B cell (primary cell): ENCODE data around the gene ARHGEF39. TPM values are rescaled to one million over a fixed set of nuclear protein-coding genes. Genes with fewer than 3 reads are reported as not detected.

Source experiments
- ATAC-seq: fragments of 200-7000 bp; cut with Tn5 transposase; one replicate; pipeline ENCODE4 v1.10.0; 2021; ENCODE audit warnings: low read depth, mild to moderate bottlenecking, moderate number of reproducible peaks, moderate library complexity
- CTCF ChIA-PET: fragments of 350-600 bp; sonication (Branson Sonifier 250); formaldehyde crosslinking; loops from one replicate; lab custom pipeline; 2021; ENCODE audit warnings: antibody characterized with exemption, inconsistent platforms; lab: Charles Lee
- POLR2A ChIA-PET: fragments of 350-600 bp; sonication (Branson Sonifier 250); formaldehyde crosslinking; loops from one replicate; lab custom pipeline; 2021; ENCODE audit warnings: antibody characterized with exemption; lab: Charles Lee
- DNase-seq: peaks from one replicate; pipeline ENCODE4 v3.0.0; 2013
- H2AFZ ChIP-seq: 2 replicates; pipeline ENCODE4 v1.6.1; 2012; ENCODE audit warnings: mild to moderate bottlenecking, low read depth, low read length; ENCODE audit not compliant: insufficient read depth, poor library complexity, severe bottlenecking
- H3K27ac ChIP-seq, 2 donors: 1 replicate in 1 of 2; 2 replicates in 1 of 2; pipeline ENCODE4 v1.5.1; 2012 to 2013; ENCODE audit warnings: low read length in 2 of 2, mild to moderate bottlenecking in 2 of 2, moderate library complexity in 1 of 2
- H3K27me3 ChIP-seq, 4 experiments: fragments of 200-600 bp in 1 of 4; sonication (generic) in 1 of 4; replicated peaks in 1 of 4; 1 replicate in 2 of 4; 2 replicates in 2 of 4; pipeline versions ENCODE4 v1.6.1 to v1.7.0; 2013 to 2016; ENCODE audit warnings: low read length in 3 of 4, mild to moderate bottlenecking in 2 of 4, mixed read lengths in 1 of 4, moderate library complexity in 1 of 4; ENCODE audit not compliant: insufficient read depth in 4 of 4, control insufficient read depth in 3 of 4; ENCODE audit errors: control extremely low read depth in 1 of 4
- H3K36me3 ChIP-seq, 2 experiments: replicated peaks in 1 of 2; 1 replicate in 1 of 2; 2 replicates in 1 of 2; pipeline versions ENCODE4 v1.6.1 to v1.7.1; 2013; ENCODE audit warnings: low read length in 1 of 2; ENCODE audit not compliant: insufficient read depth in 2 of 2, control insufficient read depth in 1 of 2; ENCODE audit errors: control extremely low read depth in 1 of 2, extremely low read depth in 1 of 2
- H3K4me1 ChIP-seq, 2 donors: fragments of 200-600 bp in 1 of 2; sonication (generic) in 1 of 2; 1 replicate in 1 of 2; 2 replicates in 1 of 2; pipeline versions ENCODE4 v1.5.1 to v1.6.1; 2013 to 2017; ENCODE audit warnings: low read length in 2 of 2; ENCODE audit not compliant: control insufficient read depth in 2 of 2, insufficient read depth in 2 of 2
- H3K4me2 ChIP-seq: replicated peaks from 2 replicates; pipeline ENCODE3; 2012; ENCODE audit warnings: mild to moderate bottlenecking, low read depth, low read length; ENCODE audit not compliant: poor library complexity, severe bottlenecking
- H3K4me3 ChIP-seq, 5 experiments: fragments of 200-600 bp in 1 of 5; sonication (generic) in 1 of 5; 1 replicate in 3 of 5; 2 replicates in 2 of 5; pipeline versions ENCODE4 v1.5.1 to v1.7.0; 2011 to 2016; ENCODE audit warnings: low read length in 4 of 5, mild to moderate bottlenecking in 4 of 5, low read depth in 2 of 5, control low read depth in 1 of 5, moderate library complexity in 1 of 5; ENCODE audit not compliant: insufficient read depth in 1 of 5; ENCODE audit errors: control extremely low read depth in 1 of 5, extremely low read depth in 1 of 5
- H3K79me2 ChIP-seq: fragments of 200-600 bp; sonication (generic); one replicate; pipeline ENCODE4 v1.6.0; 2016; ENCODE audit warnings: low read length; ENCODE audit not compliant: control insufficient read depth, insufficient read depth
- H3K9ac ChIP-seq: fragments of 200-600 bp; sonication (generic); 2 replicates; pipeline ENCODE4 v1.6.1; 2017; ENCODE audit warnings: mild to moderate bottlenecking, low read length, moderate library complexity
- H3K9me3 ChIP-seq, 3 donors: one replicate each; pipeline versions ENCODE4 v1.6.1 to v1.7.1; 2013; ENCODE audit warnings: low read length in 2 of 3; ENCODE audit not compliant: control insufficient read depth in 2 of 3, insufficient read depth in 1 of 3; ENCODE audit errors: control extremely low read depth in 1 of 3
- H4K20me1 ChIP-seq: 2 replicates; pipeline ENCODE4 v1.6.0; 2012; ENCODE audit warnings: mild to moderate bottlenecking, low read length; ENCODE audit not compliant: insufficient read depth, control insufficient read depth, poor library complexity, severe bottlenecking
- H3K27ac Mint-ChIP-seq: one replicate; pipeline ENCODE4 v1.8.0; 2021; ENCODE audit warnings: mixed read lengths
- H3K27me3 Mint-ChIP-seq: one replicate; pipeline ENCODE4 v1.8.0; 2021; ENCODE audit warnings: mixed read lengths
- H3K4me1 Mint-ChIP-seq: one replicate; pipeline ENCODE4 v1.8.0; 2021; ENCODE audit warnings: mixed read lengths
- H3K4me3 Mint-ChIP-seq: one replicate; pipeline ENCODE4 v1.8.0; 2021; ENCODE audit warnings: mixed read lengths
- H3K9me3 Mint-ChIP-seq: one replicate; pipeline ENCODE4 v1.8.0; 2022; ENCODE audit warnings: mixed read lengths; ENCODE audit not compliant: insufficient read depth
- EZH2 ChIP-seq: IDR thresholded peaks from 2 replicates; pipeline ENCODE4 v1.6.1; 2012; ENCODE audit warnings: borderline replicate concordance, low read depth, mild to moderate bottlenecking, moderate library complexity, low read length; ENCODE audit not compliant: insufficient read depth, poor library complexity, severe bottlenecking
- WGBS: methylation state at CpG from one replicate; pipeline ENCODE4 v1.1.5; 2013; ENCODE audit warnings: missing lambda C conversion rate; ENCODE audit not compliant: insufficient coverage; 5-methylcytosine and 5-hydroxymethylcytosine counted together
- intact Hi-C: fragments of 100-400 bp; cut with micrococcal nuclease; formaldehyde crosslinking; loops from one replicate; pipeline ENCODE4 v1.10.0; 2022
- polyA plus RNA-seq: library from polyadenylated mRNA; depleted of rRNA; stranded (reverse); fragments of >200 nt; gene quantifications from 2 replicates; pipeline ENCODE4 v1.2.3, GENCODE V29; 2012
- total RNA-seq, 2 donors: library from RNA; stranded (reverse); fragments of 120-200 nt in 1 of 2; gene quantifications; 1 replicate in 1 of 2; 2 replicates in 1 of 2; pipeline versions ENCODE4 v1.2.3 to v1.2.4, GENCODE V29; 2013 to 2022
- TF ChIP-seq, protein P1 (sequence below): fragments of 200-600 bp; IDR thresholded peaks from one replicate; pipeline ENCODE4 v1.8.0; 2022; ENCODE audit warnings: antibody characterized with exemption, mild to moderate bottlenecking

Gene ARHGEF39
- total and polyA plus RNA-seq, 2 donors (not counting 1 experiment from before 2014, with no cell fraction given), result 0.40 to 0.62 TPM

DNA sequence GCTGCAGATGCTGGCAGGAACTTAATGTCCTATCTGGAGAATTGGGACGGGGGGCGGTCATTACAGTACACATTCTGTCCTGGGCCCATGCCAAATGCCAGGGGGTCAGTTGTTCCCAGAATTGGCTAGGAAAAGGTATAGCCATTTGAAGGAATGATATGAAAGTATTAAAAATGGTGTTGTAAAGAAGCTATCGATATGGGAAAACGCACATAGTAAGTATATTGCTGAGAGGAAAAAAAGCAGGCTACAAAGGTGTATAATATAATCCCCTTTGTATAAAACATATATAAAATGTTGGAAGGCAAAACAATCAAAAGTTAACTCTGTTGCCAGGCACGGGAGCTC lies 450 bp upstream of the ARHGEF39 start:
- H4K20me1 ChIP-seq, result no peaks in the 10 kb centered on the region
- H3K4me2 ChIP-seq, result peak overlapping the region; percentile 85
- H3K4me3 ChIP-seq, result peak overlapping the region; percentile 50 to 78 (median 60)
- H3K36me3 ChIP-seq, result peaks cover 0 to 9% of the 10 kb centered on the region in 2 experiments
- TF ChIP-seq EZH2, result no peak
- TF ChIP-seq, protein P1, sequence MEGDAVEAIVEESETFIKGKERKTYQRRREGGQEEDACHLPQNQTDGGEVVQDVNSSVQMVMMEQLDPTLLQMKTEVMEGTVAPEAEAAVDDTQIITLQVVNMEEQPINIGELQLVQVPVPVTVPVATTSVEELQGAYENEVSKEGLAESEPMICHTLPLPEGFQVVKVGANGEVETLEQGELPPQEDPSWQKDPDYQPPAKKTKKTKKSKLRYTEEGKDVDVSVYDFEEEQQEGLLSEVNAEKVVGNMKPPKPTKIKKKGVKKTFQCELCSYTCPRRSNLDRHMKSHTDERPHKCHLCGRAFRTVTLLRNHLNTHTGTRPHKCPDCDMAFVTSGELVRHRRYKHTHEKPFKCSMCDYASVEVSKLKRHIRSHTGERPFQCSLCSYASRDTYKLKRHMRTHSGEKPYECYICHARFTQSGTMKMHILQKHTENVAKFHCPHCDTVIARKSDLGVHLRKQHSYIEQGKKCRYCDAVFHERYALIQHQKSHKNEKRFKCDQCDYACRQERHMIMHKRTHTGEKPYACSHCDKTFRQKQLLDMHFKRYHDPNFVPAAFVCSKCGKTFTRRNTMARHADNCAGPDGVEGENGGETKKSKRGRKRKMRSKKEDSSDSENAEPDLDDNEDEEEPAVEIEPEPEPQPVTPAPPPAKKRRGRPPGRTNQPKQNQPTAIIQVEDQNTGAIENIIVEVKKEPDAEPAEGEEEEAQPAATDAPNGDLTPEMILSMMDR, result no peak
- ChIA-PET POLR2A (interaction anchor here (1.5 to 1.8 kb wide), 2 partner anchors 18 to 52 kb away, joined by 4 to 6 read pairs; no protein-coding TSS in a partner anchor), CTCF (interaction anchor here (1.0 to 15.0 kb wide), 11 partner anchors 9 to 70 kb away, joined by 3 to 268 read pairs (median 7); partner anchors contain the start of genes CD72, CREB3, SIT1 and TLN1)
- H3K27ac ChIP-seq, result no peak overlapping the region
- Mint-ChIP-seq H3K4me3 (peak overlapping the region; percentile 88), H3K9me3 (no peaks in the 10 kb centered on the region), H3K4me1 (peaks cover 55% of the 10 kb centered on the region), H3K27me3 (no peaks in the 10 kb centered on the region), H3K27ac (peak overlapping the region; percentile 55)
- DNase-seq (no peak), ATAC-seq (no peak)
- H3K27me3 ChIP-seq, result no peaks in the 10 kb centered on the region
- peaks cover 6% of the 10 kb centered on the region for H3K79me2 ChIP-seq
- peaks cover 34 to 50% of the 10 kb centered on the region in 2 donors for H3K4me1 ChIP-seq
- peak overlapping the region; percentile 83 for H2AFZ ChIP-seq
- H3K9ac ChIP-seq, result peak overlapping the region; percentile 71
- intact Hi-C loops, result no loop called here
- H3K9me3 ChIP-seq, result no peaks in the 10 kb centered on the region
- 8% methylated on average over 2 of the region's 5 CpGs for WGBS

DNA sequence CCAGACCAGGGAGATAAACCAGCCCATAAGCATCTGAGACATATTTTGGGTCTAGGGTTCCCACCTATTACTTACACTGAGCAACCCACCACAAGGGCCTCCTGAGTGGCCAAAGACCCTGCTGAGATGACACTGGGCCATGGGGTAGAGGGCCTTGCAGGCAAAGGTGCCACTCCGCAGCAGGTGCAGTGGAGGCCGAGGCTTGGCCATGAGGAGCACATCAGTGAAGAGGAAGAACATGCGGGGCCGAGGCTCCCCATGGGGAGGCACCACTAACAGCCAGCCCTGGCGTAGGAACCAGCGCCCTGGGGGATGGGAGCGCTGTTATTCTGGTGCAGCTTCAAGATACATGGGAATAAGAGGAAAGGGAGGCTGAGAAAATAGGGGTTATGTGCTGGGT lies 2.6 kb downstream of the ARHGEF39 start:
- Mint-ChIP-seq H3K9me3 (no peaks in the 10 kb centered on the region), H3K4me1 (peaks cover 76% of the 10 kb centered on the region), H3K27ac (peak overlapping the region; percentile 88), H3K27me3 (no peaks in the 10 kb centered on the region), H3K4me3 (no peak overlapping the region)
- H3K27ac ChIP-seq, result peak overlapping the region; percentile 27 to 69
- peak overlapping the region; percentile 47 for H3K4me2 ChIP-seq
- no peak for TF ChIP-seq EZH2
- TF ChIP-seq, protein P1, result no peak
- ChIA-PET CTCF (interaction anchor here (1.3 to 15.0 kb wide), 7 partner anchors 11 to 220 kb away, joined by 3 to 268 read pairs (median 6); partner anchors contain the start of genes CA9, CD72 and SIT1), POLR2A (interaction anchor here (0.9 kb wide), 1 partner anchor 28 kb away, joined by 3 read pairs; no protein-coding TSS in a partner anchor)
- H2AFZ ChIP-seq, result no peak overlapping the region
- intact Hi-C loops, result no loop called here
- H3K9me3 ChIP-seq, result peaks cover 0 to 3% (median 0%) of the 10 kb centered on the region in 3 donors
- H3K79me2 ChIP-seq, result peaks cover 22% of the 10 kb centered on the region
- H3K9ac ChIP-seq, result no peak overlapping the region
- no peak overlapping the region for H3K4me3 ChIP-seq
- DNase-seq, result no peak
- H3K27me3 ChIP-seq, result no peaks in the 10 kb centered on the region
- H4K20me1 ChIP-seq, result no peaks in the 10 kb centered on the region
- no peak for ATAC-seq
- WGBS, result 78% methylated on average over 7 of the region's 7 CpGs
- peaks cover 0 to 14% of the 10 kb centered on the region in 2 experiments for H3K36me3 ChIP-seq
- peaks cover 48 to 75% of the 10 kb centered on the region in 2 donors for H3K4me1 ChIP-seq
